HepG2 (cell line): ENCODE data around the gene SPP1. TPM values are rescaled to one million over a fixed set of nuclear protein-coding genes. Genes with fewer than 3 reads are reported as not detected.

ENCODE experiments used
- AHR ChIP-seq: IDR thresholded peaks from 2 replicates; pipeline ENCODE4 v1.6.1; 2018; ENCODE audit warnings: missing genetic modification reagents, missing compliant biosample characterization
- ATF7-NPFF ChIP-seq: sonication (generic); formaldehyde crosslinking; IDR thresholded peaks from 2 replicates; pipeline ENCODE4 v1.8.1; 2023; ENCODE audit warnings: mild to moderate bottlenecking, low read depth, missing genetic modification reagents, moderate library complexity
- DPF2 ChIP-seq: sonication (generic); formaldehyde crosslinking; IDR thresholded peaks from 2 replicates; pipeline ENCODE4 v1.4.0; 2020; ENCODE audit warnings: mild to moderate bottlenecking, low read depth, missing genetic modification reagents, borderline replicate concordance
- GABPB1 ChIP-seq: IDR thresholded peaks from 2 replicates; pipeline ENCODE4 v1.6.1; 2016; ENCODE audit warnings: mild to moderate bottlenecking, missing genetic modification reagents, moderate library complexity, missing compliant biosample characterization
- MEIS2 ChIP-seq: sonication (generic); formaldehyde crosslinking; IDR thresholded peaks from 2 replicates; pipeline ENCODE4 v1.9.0; 2021; ENCODE audit warnings: mild to moderate bottlenecking, missing genetic modification reagents
- NKX3-1 ChIP-seq: sonication (generic); formaldehyde crosslinking; IDR thresholded peaks from 2 replicates; pipeline ENCODE4 v1.5.0; 2020; ENCODE audit warnings: missing genetic modification reagents
- RBFOX2 ChIP-seq: fragments of 200-400 bp; formaldehyde crosslinking; IDR thresholded peaks from 2 replicates; pipeline ENCODE4 v1.6.1; 2017; ENCODE audit warnings: low read depth, mild to moderate bottlenecking, low read length
- TGIF2 ChIP-seq: IDR thresholded peaks from 2 replicates; pipeline ENCODE4 v1.6.1; 2016; ENCODE audit warnings: control low read depth, missing compliant biosample characterization
- TMF1 ChIP-seq: sonication (generic); formaldehyde crosslinking; IDR thresholded peaks from 2 replicates; pipeline ENCODE4 v1.8.1; 2022; ENCODE audit warnings: low read depth, missing genetic modification reagents
- ZFY ChIP-seq: sonication (generic); formaldehyde crosslinking; IDR thresholded peaks from 2 replicates; pipeline ENCODE4 v1.4.0; 2020; ENCODE audit warnings: missing genetic modification reagents
- polyA plus RNA-seq, 8 experiments: library from polyadenylated mRNA; depleted of rRNA in 3 of 8; stranded (reverse) in 7 of 8; unstranded in 1 of 8; fragments of >200 nt; fragmentation: Illumina TruSeq in 4 of 8; extraction: Trizol in 4 of 8; gene quantifications; 2 replicates each; pipeline versions ENCODE4 v1.2.1 to v1.2.3, GENCODE V29; 2011 to 2016; ENCODE audit warnings: low read depth in 4 of 8, missing spikeins in 1 of 8, mixed read lengths in 1 of 8; ENCODE audit not compliant: insufficient read depth in 1 of 8
- total RNA-seq, 5 experiments: library from RNA; depleted of rRNA; stranded (reverse); fragments of >200 nt; fragmentation: Illumina TruSeq; extraction: Trizol; gene quantifications; 2 replicates each; pipeline ENCODE4 v1.2.3, GENCODE V29; 2016; ENCODE audit warnings: low read depth in 1 of 5
- TF ChIP-seq, protein P1 (sequence below): sonication (generic); formaldehyde crosslinking; IDR thresholded peaks from 2 replicates; pipeline ENCODE4 v1.5.0; 2020; ENCODE audit warnings: mild to moderate bottlenecking, missing genetic modification reagents
- TF ChIP-seq, protein P2 (sequence below): sonication (generic); formaldehyde crosslinking; IDR thresholded peaks from 2 replicates; pipeline ENCODE4 v1.5.0; 2020; ENCODE audit warnings: missing genetic modification reagents
- TF ChIP-seq, protein P3 (sequence below): sonication (generic); formaldehyde crosslinking; IDR thresholded peaks from 2 replicates; pipeline ENCODE4 v1.4.0; 2020; ENCODE audit warnings: missing genetic modification reagents
- TF ChIP-seq, protein P4 (sequence below), 2 experiments: fragments of 450-650 bp in 1 of 2; sonication (generic) in 1 of 2; formaldehyde crosslinking; IDR thresholded peaks; 2 replicates each; pipeline versions ENCODE4 v1.5.0 to v1.8.0; 2020 to 2022; ENCODE audit warnings: mild to moderate bottlenecking in 1 of 2, missing genetic modification reagents in 1 of 2
- TF ChIP-seq, protein P5 (sequence below): sonication (generic); formaldehyde crosslinking; IDR thresholded peaks from 2 replicates; pipeline ENCODE4 v1.4.0; 2020; ENCODE audit warnings: low read depth, missing genetic modification reagents
- TF ChIP-seq, protein P6 (sequence below): sonication (generic); formaldehyde crosslinking; IDR thresholded peaks from 2 replicates; pipeline ENCODE4 v1.4.0; 2020; ENCODE audit warnings: missing genetic modification reagents

Gene SPP1
- total and polyA plus RNA-seq, 2 of the 13 experiments (the other 11 are each of a cell fraction or from before 2014, with no cell fraction given), result 682 to 788 TPM

DNA sequence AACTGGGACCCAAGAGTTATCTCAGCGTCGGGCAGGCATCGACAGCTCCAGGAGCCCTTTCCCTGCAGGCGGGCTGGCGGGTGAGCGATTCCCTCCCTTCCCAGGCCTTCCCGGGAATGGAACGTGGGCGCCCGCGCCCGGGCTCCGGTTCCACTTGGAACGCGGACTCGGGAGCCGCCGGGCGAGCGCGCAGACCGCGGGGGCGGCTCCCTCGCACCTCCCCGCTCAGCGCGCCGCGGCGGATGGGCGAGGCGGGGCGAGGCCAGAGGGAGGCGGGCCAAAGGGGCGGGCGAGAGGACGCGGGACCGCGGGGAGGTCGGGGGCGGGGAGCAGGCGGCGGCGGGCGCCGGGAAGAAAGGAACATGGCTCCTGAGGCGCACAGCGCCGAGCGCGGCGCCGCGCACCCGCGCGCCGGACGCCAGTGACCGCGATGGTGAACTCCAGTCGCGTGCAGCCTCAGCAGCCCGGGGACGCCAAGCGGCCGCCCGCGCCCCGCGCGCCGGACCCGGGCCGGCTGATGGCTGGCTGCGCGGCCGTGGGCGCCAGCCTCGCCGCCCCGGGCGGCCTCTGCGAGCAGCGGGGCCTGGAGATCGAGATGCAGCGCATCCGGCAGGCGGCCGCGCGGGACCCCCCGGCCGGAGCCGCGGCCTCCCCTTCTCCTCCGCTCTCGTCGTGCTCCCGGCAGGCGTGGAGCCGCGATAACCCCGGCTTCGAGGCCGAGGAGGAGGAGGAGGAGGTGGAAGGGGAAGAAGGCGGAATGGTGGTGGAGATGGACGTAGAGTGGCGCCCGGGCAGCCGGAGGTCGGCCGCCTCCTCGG is 32.0 kb downstream of the SPP1 start, which contains the start of gene PKD2 (continued):
- TF ChIP-seq DPF2 (CRISPR knock-in tag) (no peak), ATF7-NPFF (0 out of 2 replicates have a peak, but pooled peaks have one; percentile 47), TGIF2 (CRISPR knock-in tag) (no peak), TMF1 (CRISPR knock-in tag) (peak; percentile 73; the same call in 1 of the 2 replicates), GABPB1 (CRISPR knock-in tag) (0 out of 2 replicates have a peak, but pooled peaks have one; percentile 31), ZFY (peak; percentile 62), AHR (no peak), RBFOX2 (peak; percentile 72; the same call in 1 of the 2 replicates), NKX3-1 (CRISPR knock-in tag) (no peak), MEIS2 (CRISPR knock-in tag) (no peak)
- TF ChIP-seq, protein P1, sequence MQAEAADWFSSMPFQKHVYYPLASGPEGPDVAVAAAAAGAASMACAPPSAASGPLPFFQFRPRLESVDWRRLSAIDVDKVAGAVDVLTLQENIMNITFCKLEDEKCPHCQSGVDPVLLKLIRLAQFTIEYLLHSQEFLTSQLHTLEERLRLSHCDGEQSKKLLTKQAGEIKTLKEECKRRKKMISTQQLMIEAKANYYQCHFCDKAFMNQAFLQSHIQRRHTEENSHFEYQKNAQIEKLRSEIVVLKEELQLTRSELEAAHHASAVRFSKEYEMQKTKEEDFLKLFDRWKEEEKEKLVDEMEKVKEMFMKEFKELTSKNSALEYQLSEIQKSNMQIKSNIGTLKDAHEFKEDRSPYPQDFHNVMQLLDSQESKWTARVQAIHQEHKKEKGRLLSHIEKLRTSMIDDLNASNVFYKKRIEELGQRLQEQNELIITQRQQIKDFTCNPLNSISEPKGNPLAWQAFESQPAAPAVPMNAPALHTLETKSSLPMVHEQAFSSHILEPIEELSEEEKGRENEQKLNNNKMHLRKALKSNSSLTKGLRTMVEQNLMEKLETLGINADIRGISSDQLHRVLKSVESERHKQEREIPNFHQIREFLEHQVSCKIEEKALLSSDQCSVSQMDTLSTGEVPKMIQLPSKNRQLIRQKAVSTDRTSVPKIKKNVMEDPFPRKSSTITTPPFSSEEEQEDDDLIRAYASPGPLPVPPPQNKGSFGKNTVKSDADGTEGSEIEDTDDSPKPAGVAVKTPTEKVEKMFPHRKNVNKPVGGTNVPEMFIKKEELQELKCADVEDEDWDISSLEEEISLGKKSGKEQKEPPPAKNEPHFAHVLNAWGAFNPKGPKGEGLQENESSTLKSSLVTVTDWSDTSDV, result 0 out of 2 replicates have a peak, but pooled peaks have one; percentile 49
- TF ChIP-seq, protein P2, sequence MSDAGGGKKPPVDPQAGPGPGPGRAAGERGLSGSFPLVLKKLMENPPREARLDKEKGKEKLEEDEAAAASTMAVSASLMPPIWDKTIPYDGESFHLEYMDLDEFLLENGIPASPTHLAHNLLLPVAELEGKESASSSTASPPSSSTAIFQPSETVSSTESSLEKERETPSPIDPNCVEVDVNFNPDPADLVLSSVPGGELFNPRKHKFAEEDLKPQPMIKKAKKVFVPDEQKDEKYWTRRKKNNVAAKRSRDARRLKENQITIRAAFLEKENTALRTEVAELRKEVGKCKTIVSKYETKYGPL, result no peak
- TF ChIP-seq, protein P3, sequence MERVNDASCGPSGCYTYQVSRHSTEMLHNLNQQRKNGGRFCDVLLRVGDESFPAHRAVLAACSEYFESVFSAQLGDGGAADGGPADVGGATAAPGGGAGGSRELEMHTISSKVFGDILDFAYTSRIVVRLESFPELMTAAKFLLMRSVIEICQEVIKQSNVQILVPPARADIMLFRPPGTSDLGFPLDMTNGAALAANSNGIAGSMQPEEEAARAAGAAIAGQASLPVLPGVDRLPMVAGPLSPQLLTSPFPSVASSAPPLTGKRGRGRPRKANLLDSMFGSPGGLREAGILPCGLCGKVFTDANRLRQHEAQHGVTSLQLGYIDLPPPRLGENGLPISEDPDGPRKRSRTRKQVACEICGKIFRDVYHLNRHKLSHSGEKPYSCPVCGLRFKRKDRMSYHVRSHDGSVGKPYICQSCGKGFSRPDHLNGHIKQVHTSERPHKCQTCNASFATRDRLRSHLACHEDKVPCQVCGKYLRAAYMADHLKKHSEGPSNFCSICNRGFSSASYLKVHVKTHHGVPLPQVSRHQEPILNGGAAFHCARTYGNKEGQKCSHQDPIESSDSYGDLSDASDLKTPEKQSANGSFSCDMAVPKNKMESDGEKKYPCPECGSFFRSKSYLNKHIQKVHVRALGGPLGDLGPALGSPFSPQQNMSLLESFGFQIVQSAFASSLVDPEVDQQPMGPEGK (CRISPR knock-in tag), result peak; percentile 61
- TF ChIP-seq, protein P4, sequence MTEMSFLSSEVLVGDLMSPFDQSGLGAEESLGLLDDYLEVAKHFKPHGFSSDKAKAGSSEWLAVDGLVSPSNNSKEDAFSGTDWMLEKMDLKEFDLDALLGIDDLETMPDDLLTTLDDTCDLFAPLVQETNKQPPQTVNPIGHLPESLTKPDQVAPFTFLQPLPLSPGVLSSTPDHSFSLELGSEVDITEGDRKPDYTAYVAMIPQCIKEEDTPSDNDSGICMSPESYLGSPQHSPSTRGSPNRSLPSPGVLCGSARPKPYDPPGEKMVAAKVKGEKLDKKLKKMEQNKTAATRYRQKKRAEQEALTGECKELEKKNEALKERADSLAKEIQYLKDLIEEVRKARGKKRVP (CRISPR knock-in tag; IDR thresholded peaks at IDR 0.05), result no peak
- TF ChIP-seq, protein P5, sequence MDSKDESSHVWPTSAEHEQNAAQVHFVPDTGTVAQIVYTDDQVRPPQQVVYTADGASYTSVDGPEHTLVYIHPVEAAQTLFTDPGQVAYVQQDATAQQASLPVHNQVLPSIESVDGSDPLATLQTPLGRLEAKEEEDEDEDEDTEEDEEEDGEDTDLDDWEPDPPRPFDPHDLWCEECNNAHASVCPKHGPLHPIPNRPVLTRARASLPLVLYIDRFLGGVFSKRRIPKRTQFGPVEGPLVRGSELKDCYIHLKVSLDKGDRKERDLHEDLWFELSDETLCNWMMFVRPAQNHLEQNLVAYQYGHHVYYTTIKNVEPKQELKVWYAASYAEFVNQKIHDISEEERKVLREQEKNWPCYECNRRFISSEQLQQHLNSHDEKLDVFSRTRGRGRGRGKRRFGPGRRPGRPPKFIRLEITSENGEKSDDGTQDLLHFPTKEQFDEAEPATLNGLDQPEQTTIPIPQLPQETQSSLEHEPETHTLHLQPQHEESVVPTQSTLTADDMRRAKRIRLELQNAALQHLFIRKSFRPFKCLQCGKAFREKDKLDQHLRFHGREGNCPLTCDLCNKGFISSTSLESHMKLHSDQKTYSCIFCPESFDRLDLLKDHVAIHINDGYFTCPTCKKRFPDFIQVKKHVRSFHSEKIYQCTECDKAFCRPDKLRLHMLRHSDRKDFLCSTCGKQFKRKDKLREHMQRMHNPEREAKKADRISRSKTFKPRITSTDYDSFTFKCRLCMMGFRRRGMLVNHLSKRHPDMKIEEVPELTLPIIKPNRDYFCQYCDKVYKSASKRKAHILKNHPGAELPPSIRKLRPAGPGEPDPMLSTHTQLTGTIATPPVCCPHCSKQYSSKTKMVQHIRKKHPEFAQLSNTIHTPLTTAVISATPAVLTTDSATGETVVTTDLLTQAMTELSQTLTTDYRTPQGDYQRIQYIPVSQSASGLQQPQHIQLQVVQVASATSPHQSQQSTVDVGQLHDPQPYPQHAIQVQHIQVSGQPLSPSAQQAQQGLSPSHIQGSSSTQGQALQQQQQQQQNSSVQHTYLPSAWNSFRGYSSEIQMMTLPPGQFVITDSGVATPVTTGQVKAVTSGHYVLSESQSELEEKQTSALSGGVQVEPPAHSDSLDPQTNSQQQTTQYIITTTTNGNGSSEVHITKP, result no peak
- TF ChIP-seq, protein P6, sequence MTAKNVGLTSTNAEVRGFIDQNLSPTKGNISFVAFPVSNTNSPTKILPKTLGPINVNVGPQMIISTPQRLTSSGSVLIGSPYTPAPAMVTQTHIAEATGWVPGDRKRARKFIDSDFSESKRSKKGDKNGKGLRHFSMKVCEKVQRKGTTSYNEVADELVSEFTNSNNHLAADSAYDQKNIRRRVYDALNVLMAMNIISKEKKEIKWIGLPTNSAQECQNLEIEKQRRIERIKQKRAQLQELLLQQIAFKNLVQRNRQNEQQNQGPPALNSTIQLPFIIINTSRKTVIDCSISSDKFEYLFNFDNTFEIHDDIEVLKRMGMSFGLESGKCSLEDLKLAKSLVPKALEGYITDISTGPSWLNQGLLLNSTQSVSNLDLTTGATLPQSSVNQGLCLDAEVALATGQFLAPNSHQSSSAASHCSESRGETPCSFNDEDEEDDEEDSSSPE, result peak; percentile 82
